Measurements from ENCODE around the gene OR51B6.

- TF ChIP-seq CTCF (IDR thresholded peaks at IDR 0.05 in 8 of 11, conservative IDR thresholded peaks at IDR 0.05 in 3 of 11), result no peak
- TF ChIP-seq POLR2AphosphoS5 (IDR thresholded peaks at IDR 0.05), result no peak
- TF ChIP-seq POLR2A (IDR thresholded peaks at IDR 0.05), result no peak
Observed at GRCh38 chr11:5336331-5336730, 15.0 kb upstream of the OR51B6 start.

Data from spleen (tissue), 7 donors.